Subcutaneous adipose tissue (tissue), 4 donors: ENCODE data around the gene NAV3. TPM values are rescaled to one million over a fixed set of nuclear protein-coding genes. Genes with fewer than 3 reads are reported as not detected.

ENCODE experiments used
- CTCF ChIP-seq: fragments of 450-650 bp; IDR thresholded peaks from one replicate; pipeline ENCODE4 v1.5.1; 2016; ENCODE audit warnings: low read depth, mild to moderate bottlenecking, control low read depth, antibody characterized with exemption, moderate library complexity
- total RNA-seq, 4 donors: library from RNA; depleted of rRNA; stranded (reverse); fragments of >200 nt; gene quantifications; one replicate each; pipeline ENCODE4 v1.1.0, GENCODE V29; 2016

NAV3 gene
- total RNA-seq, 4 donors from 2014 or later = 9.3 to 36.6 (median 20.6) TPM

- no peak for TF ChIP-seq CTCF
Measured at GRCh38 chr12:78115889-78116288, 285.2 kb downstream of the NAV3 start.

- no peak for TF ChIP-seq CTCF
Measured at GRCh38 chr12:78118036-78118435, 287.3 kb downstream of the NAV3 start.

- TF ChIP-seq CTCF = no peak
Measured at GRCh38 chr12:78118486-78118885, 287.8 kb downstream of the NAV3 start.

GRCh38 chr12:78119351-78119918 lies 288.7 kb downstream of the NAV3 start:
- no peak for TF ChIP-seq CTCF

- TF ChIP-seq CTCF = no peak
Measured at GRCh38 chr12:78120306-78120705, 289.6 kb downstream of the NAV3 start.

GRCh38 chr12:78120866-78121560 lies 290.3 kb downstream of the NAV3 start:
- TF ChIP-seq CTCF = no peak

- no peak for TF ChIP-seq CTCF
Measured at GRCh38 chr12:78121969-78122610, 291.4 kb downstream of the NAV3 start.
